H1 (cell line): ENCODE results near the gene ARHGAP10.

Source experiments
- CBX8 ChIP-seq: fragments of 300-800, 300-1000 bp; sonication (generic); IDR thresholded peaks from 2 replicates; pipeline ENCODE4 v1.7.1; 2016; ENCODE audit warnings: low read depth, low read length, borderline replicate concordance
- GABPA ChIP-seq: IDR thresholded peaks from 2 replicates; pipeline ENCODE4 v1.6.1; 2011; ENCODE audit warnings: mild to moderate bottlenecking, low read length, moderate library complexity, borderline replicate concordance; ENCODE audit not compliant: insufficient read depth
- KDM1A ChIP-seq: fragments of 200-600, 300-600 bp; sonication (generic); IDR thresholded peaks from 2 replicates; pipeline ENCODE4 v1.7.1; 2016; ENCODE audit warnings: mild to moderate bottlenecking, low read length, borderline replicate concordance
- POLR2A ChIP-seq, 2 experiments: IDR thresholded peaks; 1 replicate in 1 of 2; 2 replicates in 1 of 2; pipeline ENCODE4 v1.6.1; 2011; ENCODE audit warnings: low read depth in 2 of 2, low read length in 2 of 2, mild to moderate bottlenecking in 2 of 2; ENCODE audit errors: control extremely low read depth in 1 of 2
- RNF2 ChIP-seq: fragments of 200-900, 300-1000 bp; sonication (generic); IDR thresholded peaks from 2 replicates; pipeline ENCODE4 v1.7.1; 2016; ENCODE audit warnings: borderline replicate concordance, low read depth, mild to moderate bottlenecking, antibody characterized with exemption, low read length; ENCODE audit not compliant: poor library complexity, severe bottlenecking; ENCODE audit errors: missing control alignments
- TF ChIP-seq, protein P1 (sequence below), 3 experiments: IDR thresholded peaks; 1 replicate in 2 of 3; 2 replicates in 1 of 3; pipeline versions ENCODE4 v1.5.1 to v1.6.1; 2011; ENCODE audit warnings: low read length in 3 of 3, mild to moderate bottlenecking in 3 of 3, inconsistent platforms in 2 of 3, low read depth in 1 of 3, moderate library complexity in 1 of 3; ENCODE audit not compliant: insufficient read depth in 1 of 3; ENCODE audit errors: control extremely low read depth in 1 of 3

GRCh38 chr4:147788791-147789190, 56.9 kb downstream of the ARHGAP10 start:
- TF ChIP-seq, protein P1, sequence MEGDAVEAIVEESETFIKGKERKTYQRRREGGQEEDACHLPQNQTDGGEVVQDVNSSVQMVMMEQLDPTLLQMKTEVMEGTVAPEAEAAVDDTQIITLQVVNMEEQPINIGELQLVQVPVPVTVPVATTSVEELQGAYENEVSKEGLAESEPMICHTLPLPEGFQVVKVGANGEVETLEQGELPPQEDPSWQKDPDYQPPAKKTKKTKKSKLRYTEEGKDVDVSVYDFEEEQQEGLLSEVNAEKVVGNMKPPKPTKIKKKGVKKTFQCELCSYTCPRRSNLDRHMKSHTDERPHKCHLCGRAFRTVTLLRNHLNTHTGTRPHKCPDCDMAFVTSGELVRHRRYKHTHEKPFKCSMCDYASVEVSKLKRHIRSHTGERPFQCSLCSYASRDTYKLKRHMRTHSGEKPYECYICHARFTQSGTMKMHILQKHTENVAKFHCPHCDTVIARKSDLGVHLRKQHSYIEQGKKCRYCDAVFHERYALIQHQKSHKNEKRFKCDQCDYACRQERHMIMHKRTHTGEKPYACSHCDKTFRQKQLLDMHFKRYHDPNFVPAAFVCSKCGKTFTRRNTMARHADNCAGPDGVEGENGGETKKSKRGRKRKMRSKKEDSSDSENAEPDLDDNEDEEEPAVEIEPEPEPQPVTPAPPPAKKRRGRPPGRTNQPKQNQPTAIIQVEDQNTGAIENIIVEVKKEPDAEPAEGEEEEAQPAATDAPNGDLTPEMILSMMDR (IDR thresholded peaks at IDR 0.05; ENCODE audit: control extremely low read depth in 1 of 3, insufficient read depth in 1 of 3, low read depth in 1 of 3, low read length in 3 of 3): no peak
- TF ChIP-seq GABPA: no peak
- TF ChIP-seq RNF2: no peak
- no peak for TF ChIP-seq KDM1A
- TF ChIP-seq CBX8: no peak
- no peak for TF ChIP-seq POLR2A (IDR thresholded peaks at IDR 0.05; ENCODE audit: control extremely low read depth in 1 of 2, low read depth in 2 of 2, low read length in 2 of 2)
